ENCODE measurements around the gene RFTN2.
"Not testable (repeated sequence)": the region's sequence is repeated elsewhere in the genome, so short reads cannot be mapped to it uniquely, and the experiment has no call there.

RFTN2 gene

DNA sequence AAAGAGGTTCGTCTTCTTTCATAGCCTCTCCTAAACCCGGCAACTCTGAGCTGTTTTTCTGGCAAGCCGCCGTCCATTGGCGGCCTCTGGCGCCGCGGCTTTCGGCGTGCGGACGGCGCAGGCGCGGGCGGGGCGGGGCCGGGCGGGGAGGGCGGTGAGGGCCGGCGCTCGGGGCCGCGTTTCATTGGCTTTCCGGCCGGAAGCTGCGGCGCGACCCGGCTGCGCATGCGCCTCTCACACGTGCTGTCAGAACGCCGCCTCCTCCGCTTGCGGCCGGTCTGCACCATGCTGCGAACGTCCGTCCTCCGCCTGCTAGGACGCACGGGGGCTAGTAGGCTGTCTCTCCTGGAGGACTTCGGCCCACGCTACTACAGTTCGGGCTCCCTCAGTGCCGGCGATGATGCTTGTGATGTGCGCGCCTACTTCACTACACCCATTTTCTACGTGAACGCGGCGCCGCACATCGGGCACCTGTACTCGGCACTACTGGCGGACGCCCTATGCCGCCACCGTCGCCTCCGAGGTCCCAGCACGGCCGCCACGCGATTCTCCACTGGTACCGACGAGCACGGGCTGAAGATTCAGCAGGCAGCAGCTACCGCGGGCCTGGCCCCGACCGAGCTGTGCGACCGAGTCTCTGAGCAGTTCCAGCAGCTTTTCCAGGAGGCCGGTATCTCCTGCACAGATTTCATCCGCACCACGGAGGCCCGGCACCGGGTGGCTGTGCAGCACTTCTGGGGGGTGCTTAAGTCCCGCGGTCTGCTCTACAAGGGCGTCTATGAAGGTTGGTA is 29.9 kb upstream of the RFTN2 start, which contains the start of gene MARS2:
Gene MARS2, plus strand, starts transcription at position 249 of the 791 bp plus-strand sequence. Its CDS starts 37 bp downstream, at position 286.
- peak within 1 kb of the TSS; percentile 89 for H3K4me3 ChIP-seq (ENCODE audit: low read length)
- no peaks in the 10 kb centered on the region for H3K27me3 ChIP-seq (ENCODE audit: control insufficient read depth, insufficient read depth, low read length)
- H3K36me3 ChIP-seq (ENCODE audit: control insufficient read depth, low read depth, low read length): peaks cover 8% of the 10 kb centered on the region
- peak within 1 kb of the TSS; percentile 91 for H3K9ac ChIP-seq (ENCODE audit: low read length)
- H3K4me1 ChIP-seq (ENCODE audit: control insufficient read depth, low read depth, low read length): peaks cover 15% of the 10 kb centered on the region
- no peaks in the 10 kb centered on the region for H3K9me3 ChIP-seq (ENCODE audit: control insufficient read depth, low read depth, low read length)
- peak within 1 kb of the TSS; percentile 80 for H3K27ac ChIP-seq (ENCODE audit: low read length)

GRCh38 chr2:197704434-197705120 is 29.2 kb upstream of the RFTN2 start:
- H3K27me3 ChIP-seq (ENCODE audit: control insufficient read depth, insufficient read depth, low read length): no peaks in the 10 kb centered on the region
- no peaks in the 10 kb centered on the region for H3K9me3 ChIP-seq (ENCODE audit: control insufficient read depth, low read depth, low read length)
- peak overlapping the region; percentile 86 for H3K4me3 ChIP-seq (ENCODE audit: low read length)
- peaks cover 15% of the 10 kb centered on the region for H3K4me1 ChIP-seq (ENCODE audit: control insufficient read depth, low read depth, low read length)
- H3K27ac ChIP-seq (ENCODE audit: low read length): peak overlapping the region; percentile 80
- peak overlapping the region; percentile 91 for H3K9ac ChIP-seq (ENCODE audit: low read length)
- peaks cover 4% of the 10 kb centered on the region for H3K36me3 ChIP-seq (ENCODE audit: control insufficient read depth, low read depth, low read length)

DNA sequence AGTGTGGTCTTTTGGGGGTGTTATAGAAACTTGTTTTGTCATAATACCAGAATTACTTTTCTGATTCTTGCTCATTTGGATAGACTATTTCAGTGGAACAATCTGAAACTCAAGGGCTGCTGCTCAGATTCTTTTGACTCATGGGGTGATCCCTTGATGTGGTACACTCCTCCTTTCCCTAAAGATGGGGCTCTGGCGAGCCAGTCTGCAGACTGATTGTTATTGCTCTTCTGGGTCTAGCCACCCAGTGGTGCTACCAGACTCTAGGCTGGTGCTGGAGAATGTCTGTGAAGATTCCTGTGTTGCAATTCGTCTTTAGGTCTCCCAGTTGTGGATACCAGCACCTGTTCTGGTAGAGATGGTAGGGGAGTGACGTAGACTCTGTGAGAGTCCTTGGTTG is 25.6 kb upstream of the RFTN2 start:
- peaks cover 10% of the 10 kb centered on the region for H3K4me1 ChIP-seq (ENCODE audit: control insufficient read depth, low read depth, low read length)
- H3K36me3 ChIP-seq (ENCODE audit: control insufficient read depth, low read depth, low read length): no peaks in the 10 kb centered on the region
- H3K9ac ChIP-seq (ENCODE audit: low read length): no peak overlapping the region
- no peak overlapping the region for H3K27ac ChIP-seq (ENCODE audit: low read length)
- H3K4me3 ChIP-seq (ENCODE audit: low read length): no peak overlapping the region
- H3K9me3 ChIP-seq (ENCODE audit: control insufficient read depth, low read depth, low read length): no peaks in the 10 kb centered on the region
- H3K27me3 ChIP-seq (ENCODE audit: control insufficient read depth, insufficient read depth, low read length): no peaks in the 10 kb centered on the region

- H3K27ac ChIP-seq (ENCODE audit: low read length); H3K4me1 ChIP-seq (ENCODE audit: control insufficient read depth, low read depth, low read length); H3K36me3 ChIP-seq (ENCODE audit: control insufficient read depth, low read depth, low read length); H3K27me3 ChIP-seq (ENCODE audit: control insufficient read depth, insufficient read depth, low read length); H3K4me3 ChIP-seq (ENCODE audit: low read length); H3K9me3 ChIP-seq (ENCODE audit: control insufficient read depth, low read depth, low read length); H3K9ac ChIP-seq (ENCODE audit: low read length): not testable (repeated sequence)
These were observed 24.3 kb upstream of the RFTN2 start for GRCh38 chr2:197699724-197700123.

DNA sequence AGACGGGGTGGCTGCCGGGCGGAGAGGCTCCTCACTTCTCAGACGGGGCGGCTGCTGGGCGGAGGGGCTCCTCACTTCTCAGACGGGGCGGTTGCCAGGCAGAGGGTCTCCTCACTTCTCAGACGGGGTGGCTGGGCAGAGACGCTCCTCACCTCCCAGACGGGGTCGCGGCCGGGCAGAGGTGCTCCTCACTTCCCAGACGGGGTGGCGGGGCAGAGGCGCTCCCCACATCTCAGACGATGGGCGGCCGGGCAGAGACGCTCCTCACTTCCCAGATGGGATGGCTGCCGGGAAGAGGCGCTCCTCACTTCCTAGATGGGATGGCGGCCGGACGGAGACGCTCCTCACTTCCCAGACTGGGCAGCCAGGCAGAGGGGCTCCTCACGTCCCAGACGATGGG is 21.2 kb upstream of the RFTN2 start:
- H3K9me3 ChIP-seq (ENCODE audit: control insufficient read depth, low read depth, low read length); H3K36me3 ChIP-seq (ENCODE audit: control insufficient read depth, low read depth, low read length); H3K27ac ChIP-seq (ENCODE audit: low read length); H3K27me3 ChIP-seq (ENCODE audit: control insufficient read depth, insufficient read depth, low read length); H3K4me1 ChIP-seq (ENCODE audit: control insufficient read depth, low read depth, low read length); H3K9ac ChIP-seq (ENCODE audit: low read length); H3K4me3 ChIP-seq (ENCODE audit: low read length): not testable (repeated sequence)

DNA sequence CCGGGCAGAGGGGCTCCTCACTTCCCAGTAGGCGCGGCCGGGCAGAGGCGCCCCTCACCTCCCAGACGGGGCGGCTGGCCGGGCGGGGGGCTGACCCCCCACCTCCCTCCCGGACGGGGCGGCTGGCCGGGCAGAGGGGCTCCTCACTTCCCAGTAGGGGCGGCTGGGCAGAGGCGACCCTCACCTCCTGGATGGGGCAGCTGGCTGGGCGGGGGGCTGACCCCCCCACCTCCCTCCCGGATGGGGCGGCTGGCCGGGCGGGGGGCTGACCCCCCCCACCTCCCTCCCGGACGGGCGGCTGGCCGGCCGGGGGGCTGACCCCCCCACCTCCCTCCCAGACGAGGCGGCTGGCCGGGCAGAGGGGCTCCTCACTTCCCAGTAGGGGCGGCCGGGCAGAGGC is 20.6 kb upstream of the RFTN2 start:
- H3K27me3 ChIP-seq (ENCODE audit: control insufficient read depth, insufficient read depth, low read length); H3K9me3 ChIP-seq (ENCODE audit: control insufficient read depth, low read depth, low read length); H3K9ac ChIP-seq (ENCODE audit: low read length); H3K4me1 ChIP-seq (ENCODE audit: control insufficient read depth, low read depth, low read length); H3K27ac ChIP-seq (ENCODE audit: low read length); H3K4me3 ChIP-seq (ENCODE audit: low read length); H3K36me3 ChIP-seq (ENCODE audit: control insufficient read depth, low read depth, low read length): not testable (repeated sequence)

- H3K9me3 ChIP-seq (ENCODE audit: control insufficient read depth, low read depth, low read length); H3K27me3 ChIP-seq (ENCODE audit: control insufficient read depth, insufficient read depth, low read length); H3K36me3 ChIP-seq (ENCODE audit: control insufficient read depth, low read depth, low read length); H3K4me3 ChIP-seq (ENCODE audit: low read length); H3K4me1 ChIP-seq (ENCODE audit: control insufficient read depth, low read depth, low read length); H3K9ac ChIP-seq (ENCODE audit: low read length); H3K27ac ChIP-seq (ENCODE audit: low read length): not testable (repeated sequence)
These were observed 19.8 kb upstream of the RFTN2 start for GRCh38 chr2:197695206-197695605.

DNA sequence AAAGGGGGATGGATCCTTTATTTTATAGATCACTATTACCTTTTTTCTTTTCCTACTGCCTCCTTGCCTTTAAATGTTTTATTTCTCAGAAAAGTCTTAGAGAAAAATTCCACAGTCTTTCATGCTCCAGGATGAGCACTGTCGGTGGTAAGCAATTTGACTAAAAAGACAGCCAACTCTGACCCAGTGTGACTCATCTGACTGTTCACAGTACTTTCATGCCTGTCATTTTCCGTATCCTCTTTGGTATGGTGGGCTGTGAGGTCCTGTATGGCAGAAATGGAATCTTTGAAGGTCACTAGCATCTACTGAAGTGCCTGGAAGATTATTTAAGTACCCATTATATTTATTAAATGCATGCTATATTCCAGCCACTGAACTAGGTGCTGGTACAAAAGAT is 2.1 kb upstream of the RFTN2 start:
- H3K27ac ChIP-seq (ENCODE audit: low read length): no peak overlapping the region
- H3K4me3 ChIP-seq (ENCODE audit: low read length): no peak overlapping the region
- no peak overlapping the region for H3K9ac ChIP-seq (ENCODE audit: low read length)
- no peaks in the 10 kb centered on the region for H3K9me3 ChIP-seq (ENCODE audit: control insufficient read depth, low read depth, low read length)
- no peaks in the 10 kb centered on the region for H3K36me3 ChIP-seq (ENCODE audit: control insufficient read depth, low read depth, low read length)
- H3K4me1 ChIP-seq (ENCODE audit: control insufficient read depth, low read depth, low read length): peaks cover 29% of the 10 kb centered on the region
- H3K27me3 ChIP-seq (ENCODE audit: control insufficient read depth, insufficient read depth, low read length): no peaks in the 10 kb centered on the region

- peaks cover 29% of the 10 kb centered on the region for H3K4me1 ChIP-seq (ENCODE audit: control insufficient read depth, low read depth, low read length)
- no peaks in the 10 kb centered on the region for H3K36me3 ChIP-seq (ENCODE audit: control insufficient read depth, low read depth, low read length)
- no peaks in the 10 kb centered on the region for H3K27me3 ChIP-seq (ENCODE audit: control insufficient read depth, insufficient read depth, low read length)
- no peak overlapping the region for H3K4me3 ChIP-seq (ENCODE audit: low read length)
- no peak overlapping the region for H3K27ac ChIP-seq (ENCODE audit: low read length)
- no peaks in the 10 kb centered on the region for H3K9me3 ChIP-seq (ENCODE audit: control insufficient read depth, low read depth, low read length)
- H3K9ac ChIP-seq (ENCODE audit: low read length): no peak overlapping the region
These were observed 1.7 kb upstream of the RFTN2 start for GRCh38 chr2:197677056-197677455.

GRCh38 chr2:197675711-197676188 is 363 bp upstream of the RFTN2 start:
- peaks cover 29% of the 10 kb centered on the region for H3K4me1 ChIP-seq (ENCODE audit: control insufficient read depth, low read depth, low read length)
- no peaks in the 10 kb centered on the region for H3K9me3 ChIP-seq (ENCODE audit: control insufficient read depth, low read depth, low read length)
- H3K9ac ChIP-seq (ENCODE audit: low read length): peak overlapping the region; percentile 8
- no peaks in the 10 kb centered on the region for H3K27me3 ChIP-seq (ENCODE audit: control insufficient read depth, insufficient read depth, low read length)
- peak overlapping the region; percentile 48 for H3K4me3 ChIP-seq (ENCODE audit: low read length)
- no peaks in the 10 kb centered on the region for H3K36me3 ChIP-seq (ENCODE audit: control insufficient read depth, low read depth, low read length)
- H3K27ac ChIP-seq (ENCODE audit: low read length): no peak overlapping the region

DNA sequence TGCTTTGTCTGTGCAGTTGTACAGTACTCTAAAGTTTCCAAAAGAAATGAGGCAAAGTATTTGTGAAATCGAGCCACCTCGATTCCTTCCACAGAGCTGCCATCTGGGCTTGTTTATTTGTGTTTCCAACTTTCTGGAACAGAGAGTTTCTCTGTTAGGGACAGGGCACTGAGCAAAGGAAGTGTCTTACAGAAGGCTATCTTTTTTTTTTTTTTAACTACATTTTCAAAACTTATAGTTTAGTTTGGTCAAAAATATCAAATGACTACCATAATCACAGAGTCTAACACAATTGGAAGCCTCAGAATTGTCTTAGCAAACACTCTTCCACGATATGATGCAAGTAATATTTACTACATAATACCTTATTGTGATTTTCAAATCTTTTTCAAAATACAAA is 796 bp downstream of the RFTN2 start:
- H3K36me3 ChIP-seq (ENCODE audit: control insufficient read depth, low read depth, low read length): no peaks in the 10 kb centered on the region
- H3K9me3 ChIP-seq (ENCODE audit: control insufficient read depth, low read depth, low read length): no peaks in the 10 kb centered on the region
- peaks cover 29% of the 10 kb centered on the region for H3K4me1 ChIP-seq (ENCODE audit: control insufficient read depth, low read depth, low read length)
- peak overlapping the region; percentile 8 for H3K9ac ChIP-seq (ENCODE audit: low read length)
- no peaks in the 10 kb centered on the region for H3K27me3 ChIP-seq (ENCODE audit: control insufficient read depth, insufficient read depth, low read length)
- no peak overlapping the region for H3K27ac ChIP-seq (ENCODE audit: low read length)
- H3K4me3 ChIP-seq (ENCODE audit: low read length): peak overlapping the region; percentile 48

DNA sequence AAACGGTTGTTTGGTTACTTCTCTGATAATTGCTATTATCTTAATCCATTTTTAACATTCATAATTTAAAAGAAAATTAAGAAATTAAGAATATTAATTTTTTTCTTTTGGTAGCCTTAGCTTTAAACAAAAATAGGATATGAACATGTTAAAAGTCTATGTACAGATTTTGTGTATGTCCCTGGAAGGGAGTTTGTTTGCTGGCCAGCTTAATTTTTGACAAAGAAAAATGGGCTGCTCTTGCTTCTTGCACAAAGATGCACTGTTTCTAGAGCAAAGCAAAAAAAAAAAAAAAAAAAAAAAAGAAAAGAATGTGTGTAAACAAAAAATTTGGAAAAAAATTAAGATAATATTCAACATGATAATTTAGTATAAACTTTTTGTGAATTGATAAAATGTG is 1.3 kb downstream of the RFTN2 start:
- no peak overlapping the region for H3K9ac ChIP-seq (ENCODE audit: low read length)
- H3K27me3 ChIP-seq (ENCODE audit: control insufficient read depth, insufficient read depth, low read length): no peaks in the 10 kb centered on the region
- no peak overlapping the region for H3K27ac ChIP-seq (ENCODE audit: low read length)
- peaks cover 29% of the 10 kb centered on the region for H3K4me1 ChIP-seq (ENCODE audit: control insufficient read depth, low read depth, low read length)
- peak overlapping the region; percentile 34 for H3K4me3 ChIP-seq (ENCODE audit: low read length)
- H3K36me3 ChIP-seq (ENCODE audit: control insufficient read depth, low read depth, low read length): no peaks in the 10 kb centered on the region
- no peaks in the 10 kb centered on the region for H3K9me3 ChIP-seq (ENCODE audit: control insufficient read depth, low read depth, low read length)
